HFFc6 (cell line): Measurements from ENCODE around the gene CLOCK. TPM values are rescaled to one million over a fixed set of nuclear protein-coding genes. Genes with fewer than 3 reads are reported as not detected.

Experiments used
- DNase-seq: peaks from one replicate; pipeline ENCODE4 v3.0.0-alpha.2; 2018
- H3K27ac Mint-ChIP-seq: 2 replicates; pipeline ENCODE4 v1.8.0; 2020; ENCODE audit warnings: mild to moderate bottlenecking, mixed read lengths
- H3K27me3 Mint-ChIP-seq: 2 replicates; pipeline ENCODE4 v1.8.0; 2021; ENCODE audit warnings: mild to moderate bottlenecking, moderate library complexity, mixed read lengths; ENCODE audit not compliant: insufficient read depth
- H3K36me3 Mint-ChIP-seq: 2 replicates; pipeline ENCODE4 v1.8.0; 2021; ENCODE audit warnings: low read depth, mixed read lengths
- H3K4me1 Mint-ChIP-seq: 2 replicates; pipeline ENCODE4 v1.8.0; 2020; ENCODE audit warnings: low read depth, mixed read lengths
- H3K4me3 Mint-ChIP-seq: 2 replicates; pipeline ENCODE4 v1.8.0; 2020; ENCODE audit warnings: mild to moderate bottlenecking, moderate library complexity, mixed read lengths
- H3K9me3 Mint-ChIP-seq: 2 replicates; pipeline ENCODE4 v1.8.0; 2020; ENCODE audit warnings: mild to moderate bottlenecking, mixed read lengths
- total RNA-seq, 6 experiments: library from RNA; stranded (reverse); fragmentation: NEBNext Ultra II Directional; extraction: Animal tissue kit (Norgen Biotek cat#: 25700); gene quantifications; 2 replicates in 1 of 6; 3 replicates in 5 of 6; pipeline ENCODE4 v1.2.3, GENCODE V29; 2021
- TF ChIP-seq, protein P1 (sequence below): fragments of 200-600 bp; sonication (generic); IDR thresholded peaks from 2 replicates; pipeline ENCODE4 v1.5.0; 2021; ENCODE audit warnings: antibody characterized with exemption, mild to moderate bottlenecking

The CLOCK gene
- total RNA-seq, 6 experiments from 2014 or later, result 33.8 to 41.6 (median 37.1) TPM

DNA sequence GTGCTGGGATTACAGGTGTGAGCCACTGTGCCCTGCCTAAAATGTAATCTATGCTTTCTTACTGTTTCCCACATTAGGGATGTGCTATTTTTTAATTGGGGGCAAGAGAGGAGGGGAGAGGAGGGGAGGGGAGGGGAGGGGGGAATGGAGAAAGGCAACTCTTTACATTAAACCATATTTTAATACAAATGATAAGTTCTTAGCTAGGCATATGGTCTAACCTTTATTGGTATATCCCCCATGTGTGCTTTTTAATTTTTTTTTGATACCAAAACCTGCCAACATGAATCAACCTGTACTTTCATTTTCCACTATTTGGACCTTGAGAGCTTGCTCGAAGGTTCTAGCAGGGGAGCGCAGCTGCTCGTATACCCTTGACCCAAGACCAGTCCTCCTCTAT, 6.4 kb downstream of the CLOCK start:
- Mint-ChIP-seq H3K27ac (no peak overlapping the region), H3K9me3 (no peaks in the 10 kb centered on the region), H3K27me3 (peaks cover 2% of the 10 kb centered on the region; the same call in 1 of the 2 replicates), H3K4me3 (no peak overlapping the region), H3K4me1 (peaks cover 43% of the 10 kb centered on the region), H3K36me3 (peaks cover 10% of the 10 kb centered on the region)
- TF ChIP-seq, protein P1, sequence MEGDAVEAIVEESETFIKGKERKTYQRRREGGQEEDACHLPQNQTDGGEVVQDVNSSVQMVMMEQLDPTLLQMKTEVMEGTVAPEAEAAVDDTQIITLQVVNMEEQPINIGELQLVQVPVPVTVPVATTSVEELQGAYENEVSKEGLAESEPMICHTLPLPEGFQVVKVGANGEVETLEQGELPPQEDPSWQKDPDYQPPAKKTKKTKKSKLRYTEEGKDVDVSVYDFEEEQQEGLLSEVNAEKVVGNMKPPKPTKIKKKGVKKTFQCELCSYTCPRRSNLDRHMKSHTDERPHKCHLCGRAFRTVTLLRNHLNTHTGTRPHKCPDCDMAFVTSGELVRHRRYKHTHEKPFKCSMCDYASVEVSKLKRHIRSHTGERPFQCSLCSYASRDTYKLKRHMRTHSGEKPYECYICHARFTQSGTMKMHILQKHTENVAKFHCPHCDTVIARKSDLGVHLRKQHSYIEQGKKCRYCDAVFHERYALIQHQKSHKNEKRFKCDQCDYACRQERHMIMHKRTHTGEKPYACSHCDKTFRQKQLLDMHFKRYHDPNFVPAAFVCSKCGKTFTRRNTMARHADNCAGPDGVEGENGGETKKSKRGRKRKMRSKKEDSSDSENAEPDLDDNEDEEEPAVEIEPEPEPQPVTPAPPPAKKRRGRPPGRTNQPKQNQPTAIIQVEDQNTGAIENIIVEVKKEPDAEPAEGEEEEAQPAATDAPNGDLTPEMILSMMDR, result no peak
- DNase-seq, result no peak

DNA sequence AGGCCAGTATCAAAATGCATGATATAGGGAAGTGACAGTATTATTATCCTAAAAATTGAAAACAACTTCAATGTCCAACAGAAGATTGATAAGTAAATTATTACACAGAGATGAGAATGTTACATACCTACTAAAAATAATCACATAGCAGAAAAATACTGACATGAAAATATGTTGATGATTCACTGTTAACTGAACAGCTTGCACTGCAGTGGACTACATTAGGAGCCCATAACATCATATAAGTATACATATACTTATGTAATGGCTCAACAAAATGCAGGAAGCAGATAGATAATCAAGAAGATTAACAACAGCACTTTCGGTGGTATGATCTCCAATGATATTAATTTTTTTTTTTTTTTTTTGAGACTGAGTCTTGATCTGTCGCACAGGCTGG, 7.1 kb downstream of the CLOCK start:
- Mint-ChIP-seq H3K27ac (no peak overlapping the region), H3K9me3 (no peaks in the 10 kb centered on the region), H3K4me3 (no peak overlapping the region), H3K36me3 (peaks cover 10% of the 10 kb centered on the region), H3K27me3 (peaks cover under 1% of the 10 kb centered on the region; the same call in 1 of the 2 replicates), H3K4me1 (peaks cover 38% of the 10 kb centered on the region)
- TF ChIP-seq, protein P1, result no peak
- peak; percentile 12 for DNase-seq

DNA sequence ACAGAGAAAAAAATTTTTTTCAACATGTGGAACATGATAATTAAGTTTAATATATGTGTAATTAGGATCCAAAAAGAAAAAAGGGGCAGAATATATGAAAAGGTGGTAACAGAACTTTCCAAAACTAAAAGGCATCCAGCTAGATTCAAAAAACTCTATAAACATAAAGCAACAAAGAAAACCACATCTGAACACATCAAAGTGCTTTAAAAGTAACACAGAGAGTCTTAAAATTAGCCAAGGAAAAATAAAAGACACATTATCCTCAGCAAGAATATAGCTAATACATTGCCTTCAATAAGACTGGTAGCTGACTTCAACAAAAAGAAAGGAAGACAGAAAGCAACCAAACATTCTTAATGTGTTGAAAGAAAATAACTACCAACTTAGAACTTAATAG, 8.2 kb downstream of the CLOCK start:
- H3K4me3 Mint-ChIP-seq, result no peak overlapping the region
- TF ChIP-seq, protein P1, result no peak
- no peaks in the 10 kb centered on the region for H3K27me3 Mint-ChIP-seq
- no peak for DNase-seq
- no peak overlapping the region for H3K27ac Mint-ChIP-seq
- H3K9me3 Mint-ChIP-seq, result peaks cover 8% of the 10 kb centered on the region; the same call in 1 of the 2 replicates
- peaks cover 19% of the 10 kb centered on the region for H3K36me3 Mint-ChIP-seq
- peaks cover 27% of the 10 kb centered on the region for H3K4me1 Mint-ChIP-seq

DNA sequence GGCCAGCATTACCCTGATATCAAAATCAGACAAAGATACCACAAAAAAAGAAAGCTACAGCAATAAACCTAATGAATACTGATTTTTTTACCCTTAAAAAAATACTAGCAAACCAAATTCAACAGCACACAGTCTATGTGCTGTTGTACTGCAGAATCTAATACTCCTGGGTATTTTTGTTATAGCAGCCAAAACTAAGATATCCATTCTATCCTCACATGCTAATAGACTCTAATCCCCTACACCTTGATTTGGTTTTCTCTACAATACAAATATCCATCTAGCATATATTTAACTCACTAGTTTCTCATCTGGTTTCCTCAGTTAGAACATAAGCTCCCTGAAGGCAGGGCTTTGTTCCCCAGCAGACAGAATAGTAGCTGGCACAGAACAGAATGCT, 12.4 kb downstream of the CLOCK start:
- DNase-seq, result no peak
- H3K27ac Mint-ChIP-seq, result no peak overlapping the region
- H3K9me3 Mint-ChIP-seq, result peaks cover 30% of the 10 kb centered on the region
- H3K4me3 Mint-ChIP-seq, result no peak overlapping the region
- peaks cover 50% of the 10 kb centered on the region for H3K36me3 Mint-ChIP-seq
- H3K4me1 Mint-ChIP-seq, result peaks cover 25% of the 10 kb centered on the region
- TF ChIP-seq, protein P1, result no peak
- no peaks in the 10 kb centered on the region for H3K27me3 Mint-ChIP-seq

DNA sequence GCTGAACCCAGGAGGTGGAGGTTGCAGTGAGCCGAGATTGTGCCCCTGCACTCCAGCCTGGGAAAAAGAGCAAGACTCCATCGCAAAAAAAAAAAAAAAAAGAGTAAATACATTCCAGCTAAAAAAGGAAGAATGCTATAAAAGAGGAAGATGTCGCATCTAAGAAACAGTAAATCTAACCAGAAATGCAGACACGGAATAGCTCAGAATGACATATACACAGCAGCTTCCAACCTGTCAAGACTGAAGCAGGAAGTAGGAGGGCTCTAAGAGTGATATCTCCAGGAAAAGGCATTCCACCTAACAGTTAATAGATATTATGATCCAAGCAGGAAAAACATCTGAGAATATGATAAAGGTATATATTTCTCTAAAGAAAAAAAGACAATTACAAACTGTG, 16.0 kb downstream of the CLOCK start:
- H3K36me3 Mint-ChIP-seq, result peaks cover 47% of the 10 kb centered on the region
- no peak for DNase-seq
- peaks cover 16% of the 10 kb centered on the region for H3K4me1 Mint-ChIP-seq
- H3K27ac Mint-ChIP-seq, result no peak overlapping the region
- peaks cover 30% of the 10 kb centered on the region for H3K9me3 Mint-ChIP-seq
- H3K4me3 Mint-ChIP-seq, result no peak overlapping the region
- TF ChIP-seq, protein P1, result no peak
- H3K27me3 Mint-ChIP-seq, result no peaks in the 10 kb centered on the region

DNA sequence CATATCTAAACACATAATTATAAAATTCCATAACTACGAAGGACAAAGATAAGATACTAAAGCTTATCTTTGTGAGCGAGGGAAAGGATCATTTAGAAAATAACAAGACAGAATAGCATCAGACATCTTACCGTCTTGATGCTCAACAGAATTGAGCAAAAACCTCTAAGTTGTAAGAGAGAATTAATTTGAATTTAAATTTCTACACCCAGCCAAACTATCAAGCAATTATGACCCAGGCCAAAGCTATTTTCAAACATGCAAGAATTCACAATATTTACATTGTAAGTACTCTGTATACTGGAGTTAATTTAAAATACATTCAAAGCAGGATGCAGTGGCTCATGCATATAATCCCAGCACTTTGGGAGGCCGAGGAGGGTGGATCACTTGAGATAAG, 16.5 kb downstream of the CLOCK start:
- Mint-ChIP-seq H3K36me3 (peaks cover 47% of the 10 kb centered on the region), H3K4me1 (peaks cover 17% of the 10 kb centered on the region), H3K4me3 (no peak overlapping the region), H3K9me3 (peaks cover 30% of the 10 kb centered on the region), H3K27me3 (no peaks in the 10 kb centered on the region), H3K27ac (no peak overlapping the region)
- TF ChIP-seq, protein P1, result no peak
- DNase-seq, result no peak
